A549 (cell line): ENCODE results near the gene PTPA. TPM values are rescaled to one million over a fixed set of nuclear protein-coding genes. Genes with fewer than 3 reads are reported as not detected.
A peak's percentile ranks its signal among the peaks of the same experiment; 100 is the strongest.

Experiments
- ATAC-seq, 2 experiments: fragments of 200-7000 bp in 1 of 2; fragments of >200 bp in 1 of 2; cut with Nextera tagmentation in 1 of 2; cut with Tn5 transposase in 1 of 2; 3 replicates each; pipeline versions ENCODE4 v1.8.0 to v1.9.1; 2018 to 2020; ENCODE audit warnings: mild to moderate bottlenecking in 1 of 2, moderate library complexity in 1 of 2
- CTCF ChIA-PET: fragments of 300-600 bp; sonication (Branson Sonifier 250); formaldehyde crosslinking; extraction: SDS; loops from one replicate; lab custom pipeline; 2021; ENCODE audit warnings: antibody characterized with exemption, inconsistent platforms; lab: Yijun Ruan, JAX
- POLR2A ChIA-PET: fragments of 350-600 bp; formaldehyde crosslinking; extraction: SDS; loops from one replicate; lab custom pipeline; 2021; ENCODE audit warnings: antibody characterized with exemption, inconsistent platforms; lab: Yijun Ruan, JAX
- DNase-seq, 2 experiments: peaks; one replicate each; pipeline versions ENCODE4 v3.0.0 to v3.0.0-alpha.2; 2011 to 2016; ENCODE audit warnings: low read depth in 1 of 2, low spot score in 1 of 2
- FAIRE-seq: peaks from 2 replicates; lab custom pipeline; 2011; peaks lifted over from hg19 to GRCh38; lab: Jason Lieb, UNC
- H3K27ac ChIP-seq, 2 experiments: fragments of >200 bp; sonication (Bioruptor Twin); formaldehyde crosslinking; 3 replicates each; pipeline ENCODE4 v1.5.1; 2016 to 2017
- H3K4me1 ChIP-seq: fragments of >200 bp; sonication (Bioruptor Twin); formaldehyde crosslinking; 3 replicates; pipeline ENCODE4 v1.6.1; 2016
- H3K4me2 ChIP-seq: fragments of >200 bp; sonication (Bioruptor Twin); formaldehyde crosslinking; 3 replicates; pipeline ENCODE4 v1.6.1; 2016
- H3K4me3 ChIP-seq: fragments of >200 bp; sonication (Bioruptor Twin); formaldehyde crosslinking; 3 replicates; pipeline ENCODE4 v1.5.1; 2016
- H3K9me3 ChIP-seq: fragments of >200 bp; sonication (Bioruptor Twin); formaldehyde crosslinking; 3 replicates; pipeline ENCODE4 v1.6.1; 2016
- ATOH8 ChIP-seq: fragments of 250-450 bp; sonication (Bioruptor Pico); IDR thresholded peaks from 2 replicates; pipeline ENCODE4 v1.5.0; 2020; ENCODE audit warnings: low read depth, mild to moderate bottlenecking, moderate library complexity
- CBX8 ChIP-seq: fragments of 200-600 bp; sonication (generic); IDR thresholded peaks from 2 replicates; pipeline ENCODE4 v1.6.1; 2016
- CHD2 ChIP-seq: fragments of 150-350 bp; IDR thresholded peaks from 2 replicates; pipeline ENCODE4 v1.6.1; 2014; ENCODE audit warnings: low read length; ENCODE audit not compliant: partially characterized antibody
- CHD4 ChIP-seq: fragments of 200-600 bp; sonication (generic); IDR thresholded peaks from 2 replicates; pipeline ENCODE4 v1.6.1; 2016; ENCODE audit warnings: antibody characterized with exemption, mild to moderate bottlenecking, borderline replicate concordance
- CTCF ChIP-seq: fragments of >200 bp; sonication (Bioruptor Twin); formaldehyde crosslinking; IDR thresholded peaks from 3 replicates; pipeline ENCODE4 v1.5.1; 2016
- ELK1 ChIP-seq: fragments of 150-350 bp; IDR thresholded peaks from 2 replicates; pipeline ENCODE4 v1.6.1; 2014; ENCODE audit warnings: low read depth, mild to moderate bottlenecking, low read length
- ESRRA ChIP-seq: fragments of 150-350 bp; IDR thresholded peaks from 2 replicates; pipeline ENCODE4 v1.6.1; 2014; ENCODE audit warnings: mild to moderate bottlenecking, low read length, borderline replicate concordance
- FOSL2 ChIP-seq, 2 experiments: fragments of 450-650 bp in 1 of 2; fragments of >200 bp in 1 of 2; sonication (Bioruptor Twin) in 1 of 2; formaldehyde crosslinking; IDR thresholded peaks; 2 replicates each; pipeline versions ENCODE4 v1.5.0 to v1.6.1; 2016 to 2020; ENCODE audit warnings: mild to moderate bottlenecking in 1 of 2, moderate library complexity in 1 of 2
- HDAC2 ChIP-seq: fragments of 200-600 bp; sonication (generic); IDR thresholded peaks from 2 replicates; pipeline ENCODE4 v1.6.1; 2016
- HEYL ChIP-seq: fragments of 250-450 bp; sonication (Bioruptor Pico); IDR thresholded peaks from 2 replicates; pipeline ENCODE4 v1.8.0; 2021; ENCODE audit warnings: mild to moderate bottlenecking, moderate library complexity
- HOXB5 ChIP-seq: fragments of 250-450 bp; sonication (Bioruptor Pico); IDR thresholded peaks from 2 replicates; pipeline ENCODE4 v1.5.0; 2020; ENCODE audit warnings: mild to moderate bottlenecking, moderate library complexity
- JUNB ChIP-seq: fragments of >200 bp; sonication (Bioruptor Twin); formaldehyde crosslinking; IDR thresholded peaks from 2 replicates; pipeline ENCODE4 v1.6.1; 2016
- MAX ChIP-seq: IDR thresholded peaks from 2 replicates; pipeline ENCODE4 v1.6.1; 2012
- MYC ChIP-seq: IDR thresholded peaks from 2 replicates; pipeline ENCODE4 v1.6.1; 2012; ENCODE audit warnings: mild to moderate bottlenecking, inconsistent platforms, low read length, improper control_type of control experiment, borderline replicate concordance
- NPAS2 ChIP-seq: fragments of 250-450 bp; sonication (Bioruptor Pico); IDR thresholded peaks from 2 replicates; pipeline ENCODE4 v1.8.0; 2022; ENCODE audit warnings: mild to moderate bottlenecking, moderate library complexity, borderline replicate concordance
- PBX3 ChIP-seq: IDR thresholded peaks from 2 replicates; pipeline ENCODE4 v1.6.1; 2012
- POLR2A ChIP-seq: IDR thresholded peaks from 2 replicates; pipeline ENCODE4 v1.6.1; 2012; ENCODE audit warnings: mild to moderate bottlenecking, low read length
- RAD21 ChIP-seq, 2 experiments: fragments of >200 bp in 1 of 2; sonication (Bioruptor Twin) in 1 of 2; formaldehyde crosslinking in 1 of 2; IDR thresholded peaks in 1 of 2; conservative IDR thresholded peaks in 1 of 2; 2 replicates in 1 of 2; 3 replicates in 1 of 2; pipeline ENCODE4 v1.6.1; 2012 to 2018; ENCODE audit warnings: inconsistent platforms in 1 of 2
- RCOR1 ChIP-seq: fragments of 150-350 bp; IDR thresholded peaks from 2 replicates; pipeline ENCODE4 v1.6.1; 2014; ENCODE audit warnings: antibody characterized with exemption, low read length, low read depth
- RNF2 ChIP-seq: fragments of 200-600 bp; sonication (generic); IDR thresholded peaks from 2 replicates; pipeline ENCODE4 v1.6.1; 2016; ENCODE audit warnings: low read depth, mild to moderate bottlenecking, antibody characterized with exemption, moderate library complexity, borderline replicate concordance
- TP53 ChIP-seq: fragments of 250-450 bp; sonication (Bioruptor Pico); IDR thresholded peaks from 2 replicates; pipeline ENCODE4 v1.5.0; 2021; ENCODE audit warnings: mild to moderate bottlenecking, moderate library complexity
- ZFP36 ChIP-seq: fragments of 450-650 bp; IDR thresholded peaks from 2 replicates; pipeline ENCODE4 v1.6.1; 2014; ENCODE audit warnings: borderline replicate concordance; ENCODE audit not compliant: partially characterized antibody
- WGBS: methylation state at CpG from one replicate; pipeline ENCODE4 v1.1.6; 2017; ENCODE audit errors: missing lambda C conversion rate; 5-methylcytosine and 5-hydroxymethylcytosine counted together
- polyA plus RNA-seq, 4 experiments: library from polyadenylated mRNA; depleted of rRNA in 3 of 4; stranded (reverse); fragments of >200 nt; fragmentation: RNase III in 1 of 4; extraction: RNeasy Plus Mini Kit Qiagen cat#74134 plus additional on column Dnase treatment in 1 of 4; gene quantifications; 2 replicates in 3 of 4; 3 replicates in 1 of 4; pipeline ENCODE4 v1.2.3, GENCODE V29; 2011 to 2017

The PTPA gene
- polyA plus RNA-seq, 2 of the 4 experiments (the other 2 are of a cell fraction): 140 to 161 TPM

GRCh38 chr9:129181246-129181645 is 70.0 kb downstream of the PTPA start:
- CTCF ChIA-PET: interaction anchor here (0.6 to 38.0 kb wide), 15 partner anchors 9 to 544 kb away, joined by 3 to 1029 read pairs (median 5); no protein-coding TSS in a partner anchor
- FAIRE-seq: no peak
- POLR2A ChIA-PET: interaction anchor here (0.6 kb wide), 1 partner anchor 315 kb away, joined by 3 read pairs; no protein-coding TSS in a partner anchor

GRCh38 chr9:129182122-129182521 is 70.9 kb downstream of the PTPA start:
- H3K4me3 ChIP-seq: no peak overlapping the region

More at GRCh38 chr9:129181246-129181645, 70.0 kb downstream of the PTPA start:
- 0 out of 3 replicates have a peak overlapping the region, but pooled peaks have one; percentile 24 for H3K4me2 ChIP-seq
- H3K9me3 ChIP-seq: no peaks in the 10 kb centered on the region
- no peak for TF ChIP-seq CBX8
- no peak for TF ChIP-seq HOXB5
- no peak for TF ChIP-seq CHD2
- TF ChIP-seq MAX: no peak
- no peak for TF ChIP-seq HDAC2
- TF ChIP-seq ZFP36: no peak
- TF ChIP-seq HEYL (CRISPR knock-in tag): no peak
- TF ChIP-seq ELK1: no peak
- no peak for TF ChIP-seq RNF2
- TF ChIP-seq RCOR1: no peak
- TF ChIP-seq MYC: no peak
- TF ChIP-seq ESRRA: no peak
- ATAC-seq (no peak), DNase-seq (no peak)
- H3K4me1 ChIP-seq: peaks cover 71% of the 10 kb centered on the region
- WGBS: 75% methylated on average over 5 of the region's 5 CpGs
- H3K27ac ChIP-seq: peak overlapping the region; percentile 19 to 80; a peak in 5 of 6 replicates
- no peak overlapping the region for H3K4me3 ChIP-seq

GRCh38 chr9:129182625-129183494 is 71.6 kb downstream of the PTPA start:
- CTCF ChIA-PET: interaction anchor here (0.5 to 38.0 kb wide), 21 partner anchors 9 to 441 kb away, joined by 3 to 1029 read pairs (median 4); no protein-coding TSS in a partner anchor
- TF ChIP-seq ATOH8 (CRISPR knock-in tag) (no peak), NPAS2 (CRISPR knock-in tag) (no peak), ESRRA (no peak), RAD21 (conservative IDR thresholded peaks at IDR 0.05 in 1 of 2, IDR thresholded peaks at IDR 0.05 in 1 of 2) (peak; percentile 44 to 51), CTCF (peak; percentile 42), TP53 (CRISPR knock-in tag) (no peak), HEYL (CRISPR knock-in tag) (no peak), POLR2A (no peak), CHD4 (no peak), ELK1 (no peak), PBX3 (no peak), JUNB (no peak)

More at GRCh38 chr9:129182122-129182521, 70.9 kb downstream of the PTPA start:
- peak overlapping the region; percentile 11; the same call in 1 of the 3 replicates for H3K4me2 ChIP-seq
- ChIA-PET CTCF (interaction anchor here (0.5 to 38.0 kb wide), 17 partner anchors 9 to 442 kb away, joined by 3 to 1029 read pairs (median 4); no protein-coding TSS in a partner anchor), POLR2A (no interaction called here)
- H3K27ac ChIP-seq: peak overlapping the region; percentile 19 to 80; a peak in 4 of 6 replicates
- no peak for FAIRE-seq
- peaks cover 4% of the 10 kb centered on the region for H3K9me3 ChIP-seq
- TF ChIP-seq RAD21 (conservative IDR thresholded peaks at IDR 0.05 in 1 of 2, IDR thresholded peaks at IDR 0.05 in 1 of 2) (no peak), RNF2 (no peak), FOSL2 (IDR thresholded peaks at IDR 0.05) (no peak), FOSL2 (CRISPR knock-in tag; IDR thresholded peaks at IDR 0.05) (no peak)
- DNase-seq: no peak
- no peak for ATAC-seq
- peaks cover 71% of the 10 kb centered on the region for H3K4me1 ChIP-seq
- WGBS: 88% methylated on average over 4 of the region's 4 CpGs

More at GRCh38 chr9:129182625-129183494, 71.6 kb downstream of the PTPA start:
- 74% methylated on average over 20 of the region's 20 CpGs for WGBS
- peak overlapping the region; percentile 55 to 80 for H3K27ac ChIP-seq
- FAIRE-seq: no peak
- H3K4me3 ChIP-seq: no peak overlapping the region
- peaks cover 71% of the 10 kb centered on the region for H3K4me1 ChIP-seq
- POLR2A ChIA-PET: no interaction called here
- peak; percentile 21 to 45; a peak in 3 of 6 replicates for ATAC-seq
- peak overlapping the region; percentile 57 for H3K4me2 ChIP-seq
- peak; percentile 47 to 71 for DNase-seq
- H3K9me3 ChIP-seq: peaks cover 7% of the 10 kb centered on the region
